ENCODE results near the gene PRPH. TPM values are rescaled to one million over a fixed set of nuclear protein-coding genes. Genes with fewer than 3 reads are reported as not detected.
"Not testable (repeated sequence)": the region's sequence is repeated elsewhere in the genome, so short reads cannot be mapped to it uniquely, and the experiment has no call there.

PRPH gene
- 2.5 and 5.1 TPM in 2 replicates for total RNA-seq (2014; rRNA removed; shearing (Covaris generic))

GRCh38 chr12:49295082-49295936 lies at the start of gene PRPH:
Gene PRPH (plus strand): TSS chr12:49295147. CDS start chr12:49295201, 54 bp downstream.
- DNase-seq: peak; percentile 78
- no peaks in the 10 kb centered on the region for H3K36me3 ChIP-seq (replicated peaks; ENCODE audit: control insufficient read depth, insufficient read depth, low read length)
- H3K4me3 ChIP-seq (ENCODE audit: insufficient read depth, low read depth, low read length): peak within 1 kb of the TSS; percentile 23
- peaks cover 69% of the 10 kb centered on the region for H3K27me3 ChIP-seq (ENCODE audit: control insufficient read depth, insufficient read depth, low read length)

GRCh38 chr12:49251357-49251756 lies 43.6 kb upstream of the PRPH start:
- no peak for DNase-seq
- Histone ChIP-seq H3K27me3 (ENCODE audit: control insufficient read depth, insufficient read depth, low read length) (no peaks in the 10 kb centered on the region), H3K4me3 (ENCODE audit: insufficient read depth, low read depth, low read length) (no peak overlapping the region), H3K36me3 (replicated peaks; ENCODE audit: control insufficient read depth, insufficient read depth, low read length) (no peaks in the 10 kb centered on the region)

- Histone ChIP-seq H3K4me3 (ENCODE audit: insufficient read depth, low read depth, low read length) (no peak overlapping the region), H3K36me3 (replicated peaks; ENCODE audit: control insufficient read depth, insufficient read depth, low read length) (no peaks in the 10 kb centered on the region), H3K27me3 (ENCODE audit: control insufficient read depth, insufficient read depth, low read length) (no peaks in the 10 kb centered on the region)
- no peak for DNase-seq
These were observed 41.8 kb upstream of the PRPH start for GRCh38 chr12:49253033-49253623.

GRCh38 chr12:49255456-49255855 lies 39.5 kb upstream of the PRPH start:
- not testable (repeated sequence) for H3K27me3 ChIP-seq (ENCODE audit: control insufficient read depth, insufficient read depth, low read length); H3K36me3 ChIP-seq (replicated peaks; ENCODE audit: control insufficient read depth, insufficient read depth, low read length); H3K4me3 ChIP-seq (ENCODE audit: insufficient read depth, low read depth, low read length); DNase-seq

GRCh38 chr12:49255857-49256637 lies 38.9 kb upstream of the PRPH start:
- H3K27me3 ChIP-seq (ENCODE audit: control insufficient read depth, insufficient read depth, low read length): no peaks in the 10 kb centered on the region
- H3K4me3 ChIP-seq (ENCODE audit: insufficient read depth, low read depth, low read length): no peak overlapping the region
- no peaks in the 10 kb centered on the region for H3K36me3 ChIP-seq (replicated peaks; ENCODE audit: control insufficient read depth, insufficient read depth, low read length)
- DNase-seq: no peak

GRCh38 chr12:49257508-49258184 lies 37.3 kb upstream of the PRPH start:
- DNase-seq; H3K4me3 ChIP-seq (ENCODE audit: insufficient read depth, low read depth, low read length); H3K36me3 ChIP-seq (replicated peaks; ENCODE audit: control insufficient read depth, insufficient read depth, low read length); H3K27me3 ChIP-seq (ENCODE audit: control insufficient read depth, insufficient read depth, low read length): not testable (repeated sequence)

GRCh38 chr12:49259452-49259851 lies 35.5 kb upstream of the PRPH start:
- Histone ChIP-seq H3K27me3 (ENCODE audit: control insufficient read depth, insufficient read depth, low read length) (no peaks in the 10 kb centered on the region), H3K4me3 (ENCODE audit: insufficient read depth, low read depth, low read length) (no peak overlapping the region), H3K36me3 (replicated peaks; ENCODE audit: control insufficient read depth, insufficient read depth, low read length) (no peaks in the 10 kb centered on the region)
- DNase-seq: no peak

- H3K27me3 ChIP-seq (ENCODE audit: control insufficient read depth, insufficient read depth, low read length): no peaks in the 10 kb centered on the region
- DNase-seq: no peak
- no peak overlapping the region for H3K4me3 ChIP-seq (ENCODE audit: insufficient read depth, low read depth, low read length)
- no peaks in the 10 kb centered on the region for H3K36me3 ChIP-seq (replicated peaks; ENCODE audit: control insufficient read depth, insufficient read depth, low read length)
These were observed 34.8 kb upstream of the PRPH start for GRCh38 chr12:49260166-49260565.

GRCh38 chr12:49260571-49261363 lies 34.2 kb upstream of the PRPH start:
- no peak overlapping the region for H3K4me3 ChIP-seq (ENCODE audit: insufficient read depth, low read depth, low read length)
- H3K27me3 ChIP-seq (ENCODE audit: control insufficient read depth, insufficient read depth, low read length): no peaks in the 10 kb centered on the region
- no peaks in the 10 kb centered on the region for H3K36me3 ChIP-seq (replicated peaks; ENCODE audit: control insufficient read depth, insufficient read depth, low read length)
- no peak for DNase-seq

GRCh38 chr12:49261721-49262120 lies 33.2 kb upstream of the PRPH start:
- Histone ChIP-seq H3K27me3 (ENCODE audit: control insufficient read depth, insufficient read depth, low read length) (no peaks in the 10 kb centered on the region), H3K36me3 (replicated peaks; ENCODE audit: control insufficient read depth, insufficient read depth, low read length) (peaks cover under 1% of the 10 kb centered on the region; the same call in 1 of the 2 replicates), H3K4me3 (ENCODE audit: insufficient read depth, low read depth, low read length) (no peak overlapping the region)
- DNase-seq: no peak

GRCh38 chr12:49263400-49263763 lies 31.6 kb upstream of the PRPH start:
- H3K4me3 ChIP-seq (ENCODE audit: insufficient read depth, low read depth, low read length): no peak overlapping the region; the same call in 1 of the 2 replicates
- DNase-seq: no peak

GRCh38 chr12:49264466-49264872 lies 30.5 kb upstream of the PRPH start:
- DNase-seq: peak; percentile 92
- Histone ChIP-seq H3K4me3 (ENCODE audit: insufficient read depth, low read depth, low read length) (peak overlapping the region; percentile 90), H3K27me3 (ENCODE audit: control insufficient read depth, insufficient read depth, low read length) (no peaks in the 10 kb centered on the region), H3K36me3 (replicated peaks; ENCODE audit: control insufficient read depth, insufficient read depth, low read length) (peaks cover 13% of the 10 kb centered on the region)

More at GRCh38 chr12:49263400-49263763, 31.6 kb upstream of the PRPH start:
- Histone ChIP-seq H3K27me3 (ENCODE audit: control insufficient read depth, insufficient read depth, low read length) (no peaks in the 10 kb centered on the region), H3K36me3 (replicated peaks; ENCODE audit: control insufficient read depth, insufficient read depth, low read length) (peaks cover 8% of the 10 kb centered on the region)

GRCh38 chr12:49264873-49265792 lies 29.8 kb upstream of the PRPH start, which contains the start of gene TUBA1C:
Gene TUBA1C (plus strand): TSS chr12:49265082. CDS start chr12:49265182, 100 bp downstream.
- H3K4me3 ChIP-seq (ENCODE audit: insufficient read depth, low read depth, low read length): peak within 1 kb of the TSS; percentile 95
- no peaks in the 10 kb centered on the region for H3K27me3 ChIP-seq (ENCODE audit: control insufficient read depth, insufficient read depth, low read length)
- peaks cover 19% of the 10 kb centered on the region for H3K36me3 ChIP-seq (replicated peaks; ENCODE audit: control insufficient read depth, insufficient read depth, low read length)
- DNase-seq: peak; percentile 100

Measured in H7 (cell line).